HG03469 (cell line): ENCODE results near the gene LLGL1.
"Not testable (repeated sequence)": the region's sequence is repeated elsewhere in the genome, so short reads cannot be mapped to it uniquely, and the experiment has no call there.

ENCODE experiments used
- ATAC-seq: cut with Tn5 transposase; IDR thresholded peaks from one replicate; pipeline ENCODE4 v1.9.1; 2021; ENCODE audit warnings: mild to moderate bottlenecking, moderate library complexity, moderate number of reproducible peaks; ENCODE audit not compliant: unreplicated experiment

Gene LLGL1

DNA sequence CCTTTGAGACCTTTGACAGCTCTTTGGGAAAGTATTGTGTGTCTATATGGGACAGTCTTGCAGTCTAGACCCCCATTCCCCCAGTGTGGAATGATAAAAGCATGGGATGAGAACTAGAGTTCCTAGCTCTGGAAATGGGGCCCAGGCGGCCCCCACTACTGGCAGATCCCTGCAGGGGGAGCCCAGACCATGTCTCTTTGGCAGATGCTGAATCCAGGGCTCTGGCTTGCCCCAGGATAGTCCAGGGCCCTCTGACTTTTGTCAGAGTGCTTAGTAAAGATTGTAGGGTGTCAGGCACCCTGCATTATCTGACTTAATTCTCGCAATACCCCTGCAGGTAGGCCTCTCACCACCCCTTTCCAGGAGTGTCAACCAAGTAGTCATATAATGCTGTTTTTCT, 33.5 kb upstream of the LLGL1 start:
- ATAC-seq = no peak

DNA sequence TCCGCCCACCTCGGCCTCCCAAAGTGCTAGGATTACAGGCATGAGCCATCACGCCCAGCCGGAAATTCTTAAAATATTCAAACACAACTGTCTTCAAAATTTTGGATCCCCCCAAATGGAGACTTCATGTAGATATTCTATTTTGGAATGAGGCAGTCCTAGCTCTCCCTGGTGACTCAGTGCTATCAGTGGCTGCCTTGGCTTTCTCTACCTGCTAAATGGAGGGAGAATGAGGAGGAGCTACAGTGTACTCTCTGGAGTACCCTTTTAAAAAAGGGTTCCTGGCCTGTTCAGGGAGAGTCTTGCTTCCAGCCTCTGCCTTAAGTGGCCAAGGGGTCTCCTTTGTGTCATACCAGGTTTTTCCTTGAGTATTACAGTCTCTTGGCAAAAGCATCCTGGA, 31.0 kb upstream of the LLGL1 start:
- no peak for ATAC-seq

DNA sequence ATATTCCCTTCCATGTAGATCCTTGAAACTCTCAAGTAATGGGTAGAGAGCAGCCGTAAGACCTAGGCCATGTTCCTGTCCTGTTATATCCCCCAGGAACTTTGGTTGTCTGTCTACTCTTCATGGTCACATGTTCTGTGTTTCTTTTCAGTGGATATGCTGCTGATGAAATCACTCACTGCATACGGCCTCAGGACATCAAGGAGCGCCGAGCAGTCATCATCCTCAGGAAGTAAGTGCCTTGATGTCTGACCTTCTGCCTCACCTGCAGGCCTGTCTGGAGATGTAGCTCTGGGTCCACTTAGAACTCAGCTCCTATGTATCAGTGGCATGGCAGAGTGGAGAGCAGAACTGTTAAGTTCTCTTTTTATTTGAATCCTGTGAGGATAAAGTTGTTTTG, 30.6 kb upstream of the LLGL1 start:
- ATAC-seq = no peak

DNA sequence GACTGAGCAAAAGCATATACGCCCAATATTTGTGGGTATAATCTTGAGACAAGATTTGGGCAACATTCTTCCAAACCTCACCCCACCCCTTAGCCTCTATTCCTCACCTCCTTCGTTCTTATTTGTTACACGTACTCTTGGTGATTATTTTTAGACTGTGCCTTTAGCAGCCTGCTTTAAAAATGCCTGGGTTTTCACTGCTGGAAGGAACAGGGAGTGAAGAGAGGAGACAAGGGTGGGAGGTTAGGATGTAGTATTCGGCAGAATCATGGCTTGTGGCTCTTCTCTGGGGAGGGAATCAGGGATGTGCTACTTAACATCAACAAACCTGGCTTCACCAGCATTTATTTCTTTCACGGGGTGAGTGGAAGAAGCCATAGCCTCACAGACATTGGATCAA, 30.2 kb upstream of the LLGL1 start:
- no peak for ATAC-seq

DNA sequence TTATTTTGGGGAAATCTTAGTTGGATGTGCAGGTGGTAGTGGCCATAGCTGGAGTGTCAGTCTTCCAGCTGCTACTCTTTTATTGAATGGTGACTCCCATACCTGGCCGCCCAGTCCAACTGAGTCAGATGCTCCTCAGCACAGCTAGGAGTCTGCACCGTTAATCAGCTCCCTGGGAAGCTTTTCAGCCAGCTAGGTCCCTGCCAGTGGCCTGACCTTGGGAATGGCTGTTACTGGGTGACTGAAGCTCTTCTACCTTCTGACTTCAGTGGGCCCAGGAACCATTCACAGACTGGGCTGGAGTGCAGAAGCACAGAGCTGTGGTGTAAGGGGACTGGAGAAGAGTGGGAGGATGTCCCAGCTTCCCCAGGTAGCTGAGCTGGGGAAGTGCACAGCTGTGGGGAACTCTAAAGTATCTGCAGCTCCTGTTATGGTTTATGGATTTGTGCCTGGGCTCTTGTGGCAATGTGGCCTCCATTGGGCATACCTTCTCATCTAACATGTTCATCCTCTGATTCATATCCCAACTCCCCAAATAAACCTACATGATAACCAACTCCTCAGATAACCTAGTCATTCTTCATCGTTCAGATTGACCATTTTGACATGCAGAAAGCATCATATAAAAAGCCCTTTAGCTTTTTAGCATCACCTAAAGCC, 27.8 kb upstream of the LLGL1 start:
- ATAC-seq = no peak

DNA sequence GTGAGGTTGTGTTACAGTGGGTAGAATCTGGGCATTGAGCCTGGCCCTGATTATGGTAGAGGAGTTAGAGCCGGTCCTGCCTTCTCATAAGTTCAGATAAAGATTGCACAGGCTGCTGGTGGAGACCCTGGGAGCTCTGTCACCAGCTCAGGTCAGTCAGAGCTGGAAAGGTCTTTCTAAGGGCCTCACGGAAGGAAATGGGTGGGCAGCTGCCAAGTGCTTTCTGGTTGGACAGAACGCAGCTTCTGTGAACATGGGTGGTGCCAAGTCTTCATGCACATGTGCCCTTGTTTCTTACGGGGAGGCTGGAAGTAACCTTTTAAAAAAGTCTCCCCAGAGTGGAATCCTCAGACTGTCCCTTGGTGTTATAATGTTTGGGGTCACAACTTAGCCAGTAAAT, 26.9 kb upstream of the LLGL1 start:
- no peak for ATAC-seq

DNA sequence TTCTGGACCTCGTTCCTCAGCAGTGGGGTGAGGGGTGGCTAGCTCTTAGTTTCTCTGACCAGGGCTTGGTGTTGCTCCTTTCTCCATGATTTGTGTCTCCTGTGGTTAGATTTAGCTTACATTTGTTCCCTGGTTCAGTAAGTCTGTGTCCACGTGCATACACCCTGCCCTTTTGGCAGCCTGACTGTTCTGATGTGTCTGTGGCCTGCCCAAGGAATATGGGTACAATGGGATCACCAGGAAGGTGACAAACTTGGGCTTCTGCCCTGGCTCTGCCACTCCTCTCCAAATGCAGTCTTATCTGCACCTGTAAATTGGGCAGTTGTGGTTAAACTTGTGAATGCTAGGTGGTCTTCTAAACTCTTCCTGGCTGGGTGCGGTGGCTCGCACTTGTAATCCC, 24.3 kb upstream of the LLGL1 start:
- ATAC-seq = no peak

DNA sequence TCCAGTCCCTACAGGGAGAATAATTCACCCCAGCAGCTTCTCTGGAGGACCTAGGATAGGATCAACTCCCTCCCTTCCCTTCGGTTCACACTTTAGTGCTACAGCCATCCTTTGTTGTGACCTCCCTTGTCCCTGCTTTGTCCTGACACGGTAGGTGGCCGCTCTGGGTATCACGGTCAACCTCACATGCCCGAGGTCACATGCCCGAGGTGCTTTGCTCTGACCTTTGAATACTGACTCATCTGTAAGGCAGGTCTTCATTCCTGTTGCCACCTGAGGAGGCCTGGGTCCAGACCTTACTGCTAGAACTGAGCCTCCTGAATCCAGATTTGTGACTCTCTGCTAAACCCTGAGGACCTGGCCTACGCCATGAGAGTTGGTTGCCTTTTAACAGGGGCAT, 22.1 kb upstream of the LLGL1 start:
- ATAC-seq = no peak

DNA sequence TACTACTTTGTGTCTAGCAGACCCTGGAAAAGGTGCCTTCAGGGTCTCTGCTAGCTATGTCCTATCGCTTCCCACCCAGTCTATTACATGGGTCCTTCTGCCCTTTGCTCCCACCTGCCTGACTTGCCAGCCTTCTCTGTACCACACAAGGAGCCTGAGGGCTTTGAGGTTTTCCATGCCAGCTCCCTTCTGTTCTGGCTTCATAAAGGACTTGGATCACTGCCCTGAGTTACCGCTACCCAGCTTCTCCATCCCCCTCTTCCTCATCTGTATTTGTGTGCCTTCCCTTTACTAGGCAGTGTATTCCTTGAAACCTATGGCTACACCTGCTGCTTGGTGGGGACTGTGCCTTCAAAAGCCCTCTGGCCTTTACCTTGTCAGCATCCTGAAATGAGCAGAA, 19.6 kb upstream of the LLGL1 start:
- ATAC-seq = no peak

DNA sequence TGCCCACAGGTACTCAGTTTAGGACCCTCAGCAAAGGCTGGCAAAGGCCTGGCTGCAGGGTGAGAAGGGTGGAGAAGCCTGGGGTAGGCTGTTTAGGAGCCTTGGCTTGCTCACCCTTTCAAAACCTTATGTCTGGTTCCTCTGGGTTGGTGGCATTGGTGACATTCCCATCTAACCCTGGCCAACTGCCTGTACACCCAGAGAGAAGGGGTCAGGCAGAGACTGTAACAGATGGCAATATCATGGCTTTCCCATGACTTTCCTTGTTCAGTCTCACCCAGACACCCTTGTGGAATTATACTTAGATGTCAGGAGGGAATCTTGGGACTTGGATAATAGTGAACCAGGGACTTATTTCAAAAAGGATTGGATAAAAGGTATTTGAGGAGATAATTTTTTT, 18.5 kb upstream of the LLGL1 start:
- ATAC-seq = no peak

DNA sequence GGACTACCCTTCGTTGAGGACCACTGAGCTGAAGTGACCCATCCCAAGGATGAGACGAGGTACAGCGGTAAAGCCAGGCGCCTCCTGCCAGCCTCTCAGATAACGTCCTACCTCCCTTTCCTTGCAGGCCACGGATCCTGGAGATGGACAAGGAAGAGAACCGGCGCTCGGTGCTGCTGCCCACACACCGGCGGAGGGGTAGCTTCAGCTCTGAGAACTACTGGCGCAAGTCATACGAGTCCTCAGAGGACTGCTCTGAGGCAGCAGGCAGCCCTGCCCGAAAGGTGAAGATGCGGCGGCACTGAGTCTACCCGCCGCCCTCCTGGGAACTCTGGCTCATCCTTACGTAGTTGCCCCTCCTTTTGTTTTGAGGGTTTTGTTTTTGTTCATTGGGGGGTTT, 17.3 kb upstream of the LLGL1 start:
- no peak for ATAC-seq

DNA sequence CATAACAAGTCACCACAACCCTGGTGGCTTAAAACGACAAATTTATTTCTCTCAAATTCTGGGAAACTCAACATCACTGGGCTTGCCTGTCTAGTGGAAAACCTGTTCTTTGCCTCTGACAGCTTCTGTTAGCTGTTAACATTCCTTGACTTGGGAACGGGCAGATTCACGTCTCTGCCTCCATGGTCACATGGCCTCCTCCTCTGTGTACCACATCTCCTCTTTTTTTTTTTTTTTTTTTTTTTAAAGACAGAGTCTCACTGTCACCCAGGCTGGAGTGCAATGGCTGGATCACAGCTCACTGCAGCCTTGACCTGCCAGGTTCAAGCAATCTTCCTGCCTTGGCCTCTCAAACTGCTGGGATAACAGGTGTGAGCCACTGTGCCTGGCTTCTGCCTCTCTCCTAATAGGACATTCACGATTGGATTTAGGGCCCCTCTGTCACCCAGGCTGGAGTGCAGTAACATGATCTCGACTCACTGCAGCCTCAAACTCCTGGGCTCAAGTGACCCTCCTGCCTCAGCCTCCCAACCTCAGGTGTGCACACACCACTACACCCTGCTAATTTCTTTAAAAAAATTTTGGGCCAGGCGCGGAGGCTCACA, 11.7 kb upstream of the LLGL1 start:
- no peak for ATAC-seq

DNA sequence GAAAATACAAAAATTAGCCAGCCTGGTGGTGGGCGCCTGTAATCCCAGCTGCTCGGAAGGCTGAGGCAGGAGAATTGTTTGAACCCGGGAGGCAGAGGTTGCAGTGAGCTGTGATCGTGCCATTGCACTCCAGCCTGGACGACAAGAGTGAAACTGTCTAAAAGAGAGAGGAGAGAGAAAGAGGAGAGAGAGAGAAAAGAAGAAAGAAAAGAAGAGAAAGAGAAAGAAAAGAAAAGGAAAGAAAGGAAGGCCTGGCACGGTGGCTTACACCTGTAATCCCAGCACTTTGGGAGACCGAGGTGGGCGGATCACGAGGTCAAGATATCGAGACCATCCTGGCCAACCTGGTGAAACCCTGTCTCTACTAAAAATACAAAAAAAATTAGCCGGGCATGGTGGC, 8.5 kb upstream of the LLGL1 start:
- ATAC-seq = not testable (repeated sequence)

DNA sequence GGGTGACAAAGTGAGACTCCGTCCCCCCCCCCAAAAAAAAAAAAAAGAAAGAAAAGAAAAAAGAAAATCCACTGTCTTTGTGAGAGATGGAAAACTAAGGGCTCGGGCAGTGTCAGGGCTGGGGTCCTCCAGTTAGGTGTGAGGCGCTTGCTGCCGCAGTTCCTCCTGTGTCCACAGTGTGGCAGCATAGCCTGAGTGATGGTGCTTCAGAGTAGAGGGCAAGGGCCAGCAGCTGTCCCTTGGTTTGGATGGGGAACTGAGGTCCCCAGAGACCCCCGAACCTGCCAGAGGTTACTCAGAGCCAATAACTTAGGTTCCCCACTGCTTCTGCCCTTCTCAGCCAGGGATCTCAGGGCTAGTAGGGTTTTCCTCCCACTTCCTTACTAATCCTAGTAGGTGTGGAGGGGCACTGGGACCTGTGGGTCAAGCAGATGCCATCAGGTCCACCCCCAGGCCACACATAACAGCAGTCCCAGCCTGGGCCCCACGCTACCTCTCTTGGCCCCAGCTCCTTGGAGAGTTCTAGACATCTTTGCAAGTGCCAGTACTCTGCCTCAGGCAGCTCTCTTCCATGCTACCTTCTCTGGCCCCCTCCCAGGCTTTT, 7.9 kb upstream of the LLGL1 start:
- ATAC-seq = no peak

DNA sequence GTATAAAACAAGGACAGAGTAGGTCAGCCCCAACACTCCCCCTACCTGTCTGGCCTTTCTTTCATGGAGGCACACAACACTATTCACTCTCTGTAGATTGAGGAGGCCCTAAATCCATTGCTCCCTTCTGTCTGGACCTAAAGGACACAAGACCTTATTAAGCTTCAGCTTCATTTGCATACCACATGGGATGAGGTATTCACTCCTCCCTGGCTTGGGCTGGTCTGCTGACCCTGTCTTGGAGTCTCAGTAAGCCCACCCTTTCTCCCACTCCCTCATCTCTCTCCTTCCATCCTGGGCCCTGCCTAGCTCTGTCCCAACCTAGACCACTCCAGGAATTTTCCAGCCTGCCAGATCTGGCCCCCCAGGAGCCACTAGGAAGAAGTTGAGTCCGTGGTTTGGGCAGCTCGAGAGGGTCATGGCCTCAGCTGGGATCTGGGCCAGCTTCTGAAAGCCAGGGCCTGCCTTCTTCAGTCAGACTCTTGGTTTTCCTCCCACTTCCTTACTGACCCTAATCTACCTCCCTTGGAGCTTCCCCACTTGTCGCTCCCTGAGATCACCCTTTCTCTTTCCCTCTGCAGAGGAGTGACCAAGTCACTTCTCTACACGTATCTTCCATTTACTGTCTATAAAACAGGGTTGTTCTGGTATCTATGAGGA, 6.5 kb upstream of the LLGL1 start:
- ATAC-seq = no peak

DNA sequence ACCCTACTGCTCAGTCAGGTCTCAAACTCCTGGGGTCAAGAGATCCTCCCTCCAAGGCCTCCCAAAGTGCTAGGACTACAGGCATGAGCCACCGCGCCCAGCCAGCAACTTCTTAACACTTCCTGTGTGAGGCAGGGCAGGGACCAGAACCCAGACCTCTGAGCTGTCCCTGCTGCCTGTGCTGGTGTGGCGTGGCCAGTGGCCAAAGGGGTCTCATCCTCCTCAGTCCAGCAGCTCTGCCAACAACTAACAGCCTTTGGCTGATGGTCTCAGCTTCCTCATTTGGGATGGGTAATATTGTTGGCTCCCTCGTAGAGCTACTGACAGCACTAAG, 1.4 kb upstream of the LLGL1 start:
- no peak for ATAC-seq

DNA sequence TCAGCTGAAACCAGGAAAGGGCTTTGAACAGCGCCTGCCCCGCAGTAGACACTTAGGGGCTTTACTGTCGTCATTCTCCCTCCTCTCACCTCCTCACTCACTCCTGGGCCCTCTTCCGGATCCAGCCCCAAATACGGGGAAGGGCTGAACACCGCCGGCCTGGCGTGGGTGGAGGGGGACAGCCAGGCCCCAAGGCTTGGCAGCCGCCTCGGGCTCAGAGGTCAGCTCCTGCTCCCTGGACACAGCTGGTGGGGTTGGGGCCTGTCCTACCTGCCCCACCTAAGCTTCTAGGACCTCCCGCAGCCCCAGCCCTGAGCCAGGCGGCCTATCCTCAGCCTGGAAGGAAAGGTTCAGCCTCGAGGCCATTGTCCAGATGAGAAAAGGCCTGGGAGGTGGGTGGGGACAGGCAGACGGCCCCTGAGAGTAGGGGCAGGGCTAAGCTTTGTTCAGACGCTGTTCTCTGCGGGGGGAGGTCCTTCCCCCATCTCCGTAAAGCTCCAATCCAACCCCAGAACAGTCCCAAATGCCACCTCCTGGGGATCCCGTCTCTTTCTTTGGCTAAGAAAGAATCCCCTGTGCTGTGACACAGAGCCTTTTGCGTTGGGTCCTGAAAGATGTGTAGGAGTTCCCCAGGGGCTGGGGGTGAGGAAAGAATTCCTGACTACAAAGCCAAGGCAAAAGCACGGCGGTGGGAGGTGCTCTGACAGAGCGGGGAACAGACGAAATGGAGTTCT, 881 bp upstream of the LLGL1 start:
- ATAC-seq = no peak

DNA sequence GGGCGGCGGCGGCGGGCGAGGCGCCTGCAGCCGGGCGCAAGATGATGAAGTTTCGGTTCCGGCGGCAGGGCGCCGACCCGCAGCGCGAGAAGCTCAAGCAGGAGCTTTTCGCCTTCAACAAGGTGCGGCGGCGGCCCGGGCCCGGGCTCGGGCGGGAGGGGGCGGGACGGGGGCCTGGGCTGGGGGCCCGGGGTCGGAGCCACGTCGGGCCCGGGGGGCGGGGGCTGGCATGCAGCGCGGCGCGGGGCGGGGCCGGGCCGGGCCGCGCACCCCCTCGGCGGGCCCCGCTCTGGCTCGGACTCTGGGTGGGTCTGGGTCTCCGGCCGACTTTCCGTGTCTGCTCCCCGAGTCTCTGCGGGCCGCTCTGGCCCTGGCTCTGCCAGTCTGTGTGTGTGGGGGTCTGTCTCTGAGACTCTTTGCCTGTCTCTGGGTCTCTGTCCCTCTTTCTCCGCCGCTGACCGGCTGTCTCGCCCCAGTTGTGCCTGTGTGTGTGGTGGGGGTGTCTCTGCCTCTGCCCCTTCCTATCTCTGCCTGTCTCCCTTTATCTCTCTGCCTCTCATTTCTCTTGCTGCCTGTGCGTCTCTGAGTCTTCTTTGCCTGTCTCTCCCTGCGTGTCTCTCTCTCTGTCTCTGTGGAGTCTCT, 328 bp downstream of the LLGL1 start:
- ATAC-seq = no peak

DNA sequence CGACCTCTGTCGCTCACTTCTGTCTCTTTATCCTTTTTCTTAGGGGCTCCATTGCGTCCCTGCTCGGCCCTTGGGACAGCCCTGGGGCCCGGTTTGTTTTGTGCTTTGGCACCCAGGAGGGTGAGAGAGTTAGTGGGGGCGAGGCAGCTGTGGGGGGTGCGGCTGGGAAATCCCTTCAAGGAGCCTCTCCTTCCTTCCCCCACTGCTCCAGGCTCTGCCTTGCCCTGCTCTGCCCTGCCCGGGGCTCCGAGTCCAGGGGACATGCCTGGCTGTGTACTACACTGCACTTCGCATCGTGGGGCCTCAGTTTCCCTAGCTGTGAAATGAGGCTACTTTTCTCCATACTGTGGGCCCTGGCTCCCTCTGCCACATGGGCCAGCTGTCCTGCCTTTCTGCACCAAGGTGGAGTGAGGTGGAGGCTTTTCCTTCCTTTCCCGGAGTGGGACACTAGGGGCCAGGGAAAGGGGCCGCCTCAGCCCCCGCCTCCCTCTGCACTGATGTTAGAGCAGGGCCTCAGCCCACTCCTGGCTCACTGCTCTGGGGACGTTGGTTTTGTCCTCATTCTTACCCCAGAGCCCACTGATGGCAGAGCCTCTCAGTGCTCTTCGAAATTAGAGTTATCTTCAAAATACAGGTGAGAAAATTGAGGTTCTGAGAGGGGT, 980 bp downstream of the LLGL1 start:
- ATAC-seq = no peak

DNA sequence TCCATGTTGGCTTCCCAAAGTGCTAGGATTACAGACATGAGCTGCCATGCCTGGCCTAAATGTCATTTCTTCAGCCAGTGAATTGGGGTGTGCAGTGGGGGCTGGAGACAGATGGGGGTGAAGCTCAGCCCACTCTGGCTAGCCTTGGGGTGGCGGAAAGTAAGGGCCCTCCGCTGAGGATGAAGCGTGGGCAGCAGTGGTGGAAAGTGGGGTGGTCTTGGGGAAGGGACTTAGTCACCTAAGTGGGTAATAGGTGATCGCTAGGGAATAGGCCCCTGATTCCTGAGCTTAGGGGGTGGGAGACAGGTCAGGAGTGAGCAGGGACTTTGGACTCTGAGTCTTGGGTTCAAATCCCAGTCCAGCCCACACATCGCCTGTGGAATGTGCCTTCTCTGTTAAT, 2.2 kb downstream of the LLGL1 start:
- no peak for ATAC-seq
